CD4-positive, alpha-beta T cell treated with Interferon alpha-2 for 1 hour (primary cell): ENCODE data around the gene LCK.
A peak's percentile ranks its signal among the peaks of the same experiment; 100 is the strongest.

ENCODE experiments used
- DNase-seq, 2 donors: peaks; one replicate each; pipeline ENCODE4 v3.0.0-alpha.2; 2020 to 2022

Gene LCK

DNA sequence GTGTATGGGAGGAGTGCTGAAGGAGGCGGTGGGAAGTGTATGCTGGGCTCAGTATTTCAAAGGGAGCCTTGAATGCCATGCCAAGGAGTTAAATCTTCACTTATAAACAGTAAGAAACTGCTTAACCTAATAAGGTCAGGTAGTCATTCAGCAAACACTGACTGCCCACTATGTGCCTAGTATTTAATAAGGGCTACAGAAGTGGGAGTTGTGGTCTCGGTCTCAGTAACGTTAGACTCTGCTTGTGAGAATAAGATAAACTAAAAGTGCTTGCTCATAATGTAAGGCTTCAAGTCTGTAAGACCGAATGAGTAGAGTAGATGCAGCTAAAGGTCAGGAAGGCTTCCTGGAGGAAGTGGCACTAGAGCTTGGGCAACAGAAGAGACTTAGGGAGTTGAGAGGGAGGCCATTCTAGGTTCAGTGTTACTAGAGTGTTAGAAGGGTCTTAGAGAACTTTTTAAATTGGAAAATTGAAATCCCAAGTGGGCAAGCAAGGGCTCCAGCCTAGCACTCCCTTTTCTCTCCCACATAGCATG, 78.9 kb downstream of the LCK start:
- DNase-seq: no peak

DNA sequence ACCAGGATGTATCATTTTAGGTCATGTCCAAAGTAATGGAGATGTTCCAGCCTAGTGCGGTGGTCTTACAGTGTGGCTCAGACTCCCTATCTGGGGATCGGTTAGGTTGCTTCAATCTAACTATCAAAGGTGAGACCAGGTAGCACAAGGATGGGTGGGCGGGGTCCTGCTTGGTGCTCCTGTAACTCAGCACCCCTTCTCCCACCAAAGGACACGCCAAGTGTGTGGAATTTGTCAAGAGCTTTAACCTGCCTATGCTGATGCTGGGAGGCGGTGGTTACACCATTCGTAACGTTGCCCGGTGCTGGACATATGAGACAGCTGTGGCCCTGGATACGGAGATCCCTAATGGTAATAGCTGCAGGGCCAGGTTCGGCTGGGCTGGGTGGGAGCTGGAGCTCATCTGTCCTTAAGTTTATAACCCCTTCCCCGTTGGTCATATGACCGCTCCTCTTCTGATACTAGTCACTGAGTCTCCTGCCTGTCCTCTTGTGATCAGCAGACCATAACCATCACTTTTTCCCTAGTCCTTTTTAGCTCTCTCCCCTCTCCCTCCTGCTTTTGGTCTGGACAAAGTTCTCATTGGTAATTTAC, 79.6 kb downstream of the LCK start:
- DNase-seq: no peak

DNA sequence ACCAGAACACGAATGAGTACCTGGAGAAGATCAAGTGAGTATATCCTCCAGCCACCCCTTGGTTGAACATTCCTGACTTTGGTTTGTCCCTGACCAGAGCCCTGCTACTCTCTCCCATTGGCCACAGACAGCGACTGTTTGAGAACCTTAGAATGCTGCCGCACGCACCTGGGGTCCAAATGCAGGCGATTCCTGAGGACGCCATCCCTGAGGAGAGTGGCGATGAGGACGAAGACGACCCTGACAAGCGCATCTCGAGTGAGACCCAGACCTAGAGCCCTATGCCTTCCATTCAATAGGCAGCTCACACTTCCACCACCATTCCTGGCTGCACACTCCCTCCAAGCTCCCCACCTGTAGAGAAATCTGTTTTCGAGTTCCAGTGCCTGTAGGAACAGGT, 80.5 kb downstream of the LCK start:
- no peak for DNase-seq

DNA sequence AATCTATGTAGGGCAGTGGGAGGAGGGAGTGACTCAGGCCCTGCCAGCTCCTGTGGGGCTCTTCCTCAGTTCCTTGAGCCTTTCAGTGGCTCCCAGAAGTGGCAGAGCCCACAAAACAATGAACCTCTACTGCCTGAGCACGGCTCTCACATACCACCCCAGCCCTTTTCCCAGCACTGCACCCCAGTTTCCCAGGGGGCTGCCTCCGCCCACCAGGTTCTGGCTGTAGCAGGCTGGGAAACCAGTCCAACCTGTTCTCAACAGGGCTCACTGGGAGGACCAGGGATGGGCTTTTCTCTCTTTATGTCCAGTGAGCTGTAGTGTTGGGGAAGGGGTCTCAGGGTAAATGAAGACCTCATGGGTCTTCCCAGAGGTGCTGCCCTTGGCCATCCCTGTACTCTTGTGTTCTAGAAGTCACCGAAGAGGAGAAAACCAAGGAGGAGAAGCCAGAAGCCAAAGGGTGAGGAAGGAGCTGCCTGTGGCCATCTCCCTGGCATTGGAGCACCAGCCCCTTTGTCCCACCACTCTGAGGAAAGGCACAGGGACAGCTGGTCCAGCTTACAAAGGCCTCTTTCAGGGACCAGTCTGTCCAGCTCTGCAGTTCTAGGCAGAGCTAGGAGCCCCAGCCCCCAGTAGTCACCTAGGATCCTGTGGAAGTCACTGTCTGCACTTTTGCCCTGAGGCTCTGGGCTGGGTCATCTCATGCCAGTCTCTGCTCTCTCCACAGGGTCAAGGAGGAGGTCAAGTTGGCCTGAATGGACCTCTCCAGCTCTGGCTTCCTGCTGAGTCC, 81.4 kb downstream of the LCK start:
- no peak for DNase-seq

DNA sequence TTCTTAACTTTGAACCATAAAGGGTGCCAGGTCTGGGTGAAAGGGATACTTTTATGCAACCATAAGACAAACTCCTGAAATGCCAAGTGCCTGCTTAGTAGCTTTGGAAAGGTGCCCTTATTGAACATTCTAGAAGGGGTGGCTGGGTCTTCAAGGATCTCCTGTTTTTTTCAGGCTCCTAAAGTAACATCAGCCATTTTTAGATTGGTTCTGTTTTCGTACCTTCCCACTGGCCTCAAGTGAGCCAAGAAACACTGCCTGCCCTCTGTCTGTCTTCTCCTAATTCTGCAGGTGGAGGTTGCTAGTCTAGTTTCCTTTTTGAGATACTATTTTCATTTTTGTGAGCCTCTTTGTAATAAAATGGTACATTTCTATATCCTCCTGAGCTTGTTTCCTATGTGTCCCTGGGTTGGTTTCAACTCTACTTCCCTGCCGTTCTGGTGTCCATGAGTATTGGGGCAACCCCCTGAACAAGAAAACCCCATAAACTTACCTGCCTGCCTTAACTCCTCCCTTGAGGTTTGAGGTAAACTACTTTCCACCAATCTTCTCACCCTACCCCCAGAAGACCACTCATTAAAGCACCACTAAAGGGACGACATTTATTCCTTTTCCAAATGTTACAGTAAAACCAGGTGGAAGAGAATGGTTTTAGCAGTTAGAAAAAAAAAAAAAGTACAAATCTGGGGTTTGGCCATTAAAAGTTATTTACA, 82.3 kb downstream of the LCK start:
- no peak for DNase-seq

DNA sequence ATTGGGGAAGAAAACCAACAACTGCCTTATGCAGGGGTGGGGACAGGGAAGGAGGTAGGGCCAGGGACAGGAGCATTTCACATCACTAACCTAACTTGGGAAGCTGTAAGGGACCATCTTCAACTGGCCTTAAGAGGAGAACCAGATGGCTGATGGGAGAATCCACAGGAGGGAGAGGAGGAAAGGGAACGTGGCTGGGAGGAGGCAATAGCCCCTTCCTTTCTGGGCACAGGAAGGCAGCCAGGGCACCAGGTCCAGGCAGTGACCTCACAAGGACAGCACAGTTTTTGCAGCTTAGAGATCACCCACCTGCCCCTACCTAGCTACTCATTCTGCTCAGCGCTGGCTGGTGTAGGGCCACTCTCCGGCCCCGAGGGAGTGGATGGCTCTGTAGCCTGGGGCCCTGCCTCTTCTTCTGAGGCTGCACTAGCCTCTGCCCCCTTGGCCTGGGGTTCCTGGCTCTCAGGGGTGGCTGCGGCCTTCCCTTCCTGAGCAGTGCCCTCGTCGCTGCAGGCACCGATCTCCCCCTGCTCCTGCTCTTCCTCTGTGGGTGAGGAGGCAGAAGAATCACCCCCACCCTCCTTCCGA, 83.3 kb downstream of the LCK start:
- DNase-seq: no peak

DNA sequence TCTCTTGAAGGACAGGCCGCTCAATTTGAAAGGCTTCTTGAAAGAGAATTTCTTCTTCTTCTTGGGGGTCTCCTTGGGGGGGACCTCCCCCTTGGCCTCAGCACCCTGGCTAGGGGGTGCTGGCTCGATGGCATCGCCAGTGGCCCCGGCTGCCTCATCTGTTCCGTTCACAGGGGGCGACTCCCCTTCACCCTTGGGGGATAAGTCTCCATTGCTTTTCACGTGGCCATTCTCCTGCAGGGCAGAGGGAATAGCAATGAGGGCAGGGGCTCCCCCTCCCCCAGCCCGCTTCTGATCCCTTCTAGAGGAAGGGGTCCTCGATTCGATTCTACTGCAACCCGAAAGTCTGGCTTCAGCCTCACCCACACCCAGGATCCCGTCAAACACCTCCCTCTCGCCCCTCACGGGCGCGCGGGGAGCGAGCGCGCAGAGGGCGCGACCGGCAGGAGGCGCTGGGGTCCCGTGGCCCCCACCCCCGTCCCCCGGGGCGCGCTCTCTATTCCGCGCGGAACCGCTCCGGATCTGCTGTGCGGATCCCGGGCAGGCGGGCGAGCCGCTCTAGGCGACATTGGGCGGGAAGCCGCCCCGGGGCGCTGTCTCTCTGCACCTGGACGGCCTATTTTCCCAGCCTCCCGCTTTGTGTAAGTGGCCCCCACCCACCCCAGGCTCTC, 83.9 kb downstream of the LCK start:
- peak; percentile 65 to 77 for DNase-seq

DNA sequence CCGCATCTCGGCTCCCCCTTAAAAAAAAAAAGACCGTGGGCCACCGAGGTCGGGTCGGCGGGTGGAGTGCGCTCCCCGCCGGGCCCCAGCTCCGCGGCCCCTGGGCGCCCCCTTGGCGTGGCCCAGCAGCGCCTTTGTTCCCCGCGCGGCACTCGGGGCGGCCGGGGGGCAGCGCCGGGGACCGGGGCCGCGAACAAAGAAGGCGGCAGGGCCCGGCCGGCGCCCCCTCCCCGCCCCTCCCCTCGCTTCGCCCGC, 84.4 kb downstream of the LCK start:
- DNase-seq: no peak
